Neural cell (in vitro differentiated cells): ENCODE results near the gene GTPBP6. TPM values are rescaled to one million over a fixed set of nuclear protein-coding genes. Genes with fewer than 3 reads are reported as not detected.

ENCODE experiments used
- H2AFZ ChIP-seq: fragments of 200-600, 300-800 bp; sonication (generic), shearing (Covaris generic); 2 replicates; pipeline ENCODE4 v1.6.0; 2014; ENCODE audit warnings: low read depth, mild to moderate bottlenecking, antibody characterized with exemption, low read length, moderate library complexity
- H3F3A ChIP-seq: fragments of 200-600 bp; shearing (Covaris generic); 2 replicates; pipeline ENCODE4 v1.6.1; 2016; ENCODE audit warnings: mild to moderate bottlenecking, moderate library complexity, mixed read lengths, antibody characterized with exemption, low read length; ENCODE audit not compliant: insufficient read depth, poor library complexity, severe bottlenecking
- H3K27ac ChIP-seq: fragments of 200-600, 300-800 bp; sonication (generic), shearing (Covaris generic); 2 replicates; pipeline ENCODE4 v1.5.1; 2014; ENCODE audit warnings: mild to moderate bottlenecking, low read length, moderate library complexity
- H3K27me3 ChIP-seq: fragments of 300-800, 200-600 bp; sonication (generic), shearing (Covaris generic); 2 replicates; pipeline ENCODE4 v1.6.0; 2014; ENCODE audit warnings: mild to moderate bottlenecking, low read depth, low read length, moderate library complexity; ENCODE audit not compliant: insufficient read depth
- H3K36me3 ChIP-seq: fragments of 300-800, 200-600 bp; sonication (generic), shearing (Covaris generic); 2 replicates; pipeline ENCODE4 v1.5.1; 2014; ENCODE audit warnings: mild to moderate bottlenecking, antibody characterized with exemption, low read length, moderate library complexity; ENCODE audit not compliant: insufficient read depth
- H3K4me2 ChIP-seq: fragments of 300-800, 200-600 bp; sonication (generic), shearing (Covaris generic); 2 replicates; pipeline ENCODE4 v1.6.0; 2014; ENCODE audit warnings: mild to moderate bottlenecking, low read length
- H3K4me3 ChIP-seq: fragments of 300-800, 200-600 bp; sonication (generic), shearing (Covaris generic); 2 replicates; pipeline ENCODE4 v1.5.1; 2014; ENCODE audit warnings: mild to moderate bottlenecking, low read length, moderate library complexity
- H3K79me2 ChIP-seq: fragments of 200-600 bp; shearing (Covaris generic); replicated peaks from 2 replicates; pipeline ENCODE4 v1.6.0; 2014; ENCODE audit warnings: mild to moderate bottlenecking, low read length, moderate library complexity; ENCODE audit not compliant: insufficient read depth
- H3K9ac ChIP-seq: fragments of 300-800, 200-600 bp; sonication (generic), shearing (Covaris generic); 2 replicates; pipeline ENCODE4 v1.6.1; 2016; ENCODE audit warnings: mild to moderate bottlenecking, low read length, mixed read lengths
- H3K9me2 ChIP-seq: fragments of 200-600 bp; shearing (Covaris generic); 2 replicates; pipeline ENCODE4 v1.6.1; 2016; ENCODE audit warnings: mild to moderate bottlenecking, low read length, mixed read lengths; ENCODE audit not compliant: insufficient read depth
- H3K9me3 ChIP-seq: fragments of 200-600, 300-800 bp; sonication (generic), shearing (Covaris generic); 2 replicates; pipeline ENCODE4 v1.6.1; 2016; ENCODE audit warnings: mild to moderate bottlenecking, mixed run types, low read length, moderate library complexity, mixed read lengths
- H4K20me1 ChIP-seq: fragments of 200-600 bp; shearing (Covaris generic); 2 replicates; pipeline ENCODE4 v1.6.1; 2016; ENCODE audit warnings: mild to moderate bottlenecking, mixed run types; ENCODE audit not compliant: insufficient read depth
- CTCF ChIP-seq: fragments of 450-650 bp; IDR thresholded peaks from 2 replicates; pipeline ENCODE4 v1.5.1; 2014; ENCODE audit warnings: antibody characterized with exemption, mild to moderate bottlenecking, moderate library complexity; ENCODE audit not compliant: poor library complexity, severe bottlenecking
- EP300 ChIP-seq: fragments of 450-650 bp; conservative IDR thresholded peaks from 2 replicates; pipeline ENCODE4 v1.6.1; 2014; ENCODE audit warnings: antibody characterized with exemption, mild to moderate bottlenecking, moderate library complexity; ENCODE audit not compliant: poor library complexity, severe bottlenecking
- EZH2 ChIP-seq: fragments of 200-600, 300-800 bp; shearing (Covaris generic), sonication (generic); IDR thresholded peaks from 2 replicates; pipeline ENCODE4 v1.6.1; 2014; ENCODE audit warnings: antibody characterized with exemption, low read length, borderline replicate concordance, mild to moderate bottlenecking; ENCODE audit not compliant: insufficient read depth, poor library complexity, severe bottlenecking
- MXI1 ChIP-seq: fragments of 450-650 bp; conservative IDR thresholded peaks from 2 replicates; pipeline ENCODE4 v1.6.1; 2014; ENCODE audit warnings: antibody characterized with exemption, mild to moderate bottlenecking; ENCODE audit not compliant: poor library complexity, severe bottlenecking
- POLR2AphosphoS5 ChIP-seq: IDR thresholded peaks from 2 replicates; pipeline ENCODE4 v1.6.1; 2012
- RAD21 ChIP-seq: fragments of 450-650 bp; conservative IDR thresholded peaks from 2 replicates; pipeline ENCODE4 v1.6.1; 2014; ENCODE audit warnings: antibody characterized with exemption, mild to moderate bottlenecking, moderate library complexity
- REST ChIP-seq: IDR thresholded peaks from 2 replicates; pipeline ENCODE4 v1.6.1; 2012; ENCODE audit warnings: borderline replicate concordance
- SMC3 ChIP-seq: fragments of 450-650 bp; conservative IDR thresholded peaks from 2 replicates; pipeline ENCODE4 v1.6.1; 2014; ENCODE audit warnings: antibody characterized with exemption, mild to moderate bottlenecking, moderate library complexity; ENCODE audit not compliant: poor library complexity
- TAF1 ChIP-seq: IDR thresholded peaks from 2 replicates; pipeline ENCODE4 v1.6.1; 2012; ENCODE audit warnings: low read depth
- polyA plus RNA-seq: library from polyadenylated mRNA; depleted of rRNA; stranded (reverse); fragments of >200 nt; gene quantifications from 2 replicates; pipeline ENCODE4 v1.2.3, GENCODE V29; 2014

Gene GTPBP6
- polyA plus RNA-seq, 1 donor from 2014 or later, result 23.6 TPM

- H3F3A ChIP-seq, result no peaks in the 10 kb centered on the region
- H3K9me2 ChIP-seq, result no peaks in the 10 kb centered on the region
- no peak overlapping the region for H3K4me2 ChIP-seq
- no peak overlapping the region for H3K9ac ChIP-seq
- no peaks in the 10 kb centered on the region for H3K36me3 ChIP-seq
- no peaks in the 10 kb centered on the region for H3K79me2 ChIP-seq
- no peaks in the 10 kb centered on the region for H4K20me1 ChIP-seq
- no peak overlapping the region for H3K4me3 ChIP-seq
- H3K27me3 ChIP-seq, result no peaks in the 10 kb centered on the region
- H3K27ac ChIP-seq, result no peak overlapping the region
- H3K9me3 ChIP-seq, result no peaks in the 10 kb centered on the region
- TF ChIP-seq MXI1 (no peak), EZH2 (no peak), TAF1 (no peak), REST (no peak), CTCF (no peak), RAD21 (no peak), POLR2AphosphoS5 (no peak), SMC3 (no peak), EP300 (no peak)
- no peak overlapping the region for H2AFZ ChIP-seq
These were observed 62.7 kb downstream of the GTPBP6 start for GRCh38 chrX:255923-256331.

Other genes starting within 250 kb of the GTPBP6 start
- 24.6 and 30.1 TPM in 2 replicates for gene PLCXD1, start 37.4 kb downstream of the GTPBP6 start, polyA plus RNA-seq
- gene PPP2R3B, start 68.1 kb upstream of the GTPBP6 start, polyA plus RNA-seq, result 41.7 and 49.3 TPM in 2 replicates